Sigmoid colon (tissue), 7 donors: ENCODE data around the gene LMAN2. TPM values are rescaled to one million over a fixed set of nuclear protein-coding genes. Genes with fewer than 3 reads are reported as not detected.

Experiments
- DNase-seq: peaks from one replicate; pipeline ENCODE4 v3.0.0-alpha.2; 2019
- H3K27ac ChIP-seq, 4 donors: fragments of 200-600 bp; sonication (generic); one replicate each; pipeline ENCODE4 v1.5.1; 2016 to 2019; ENCODE audit warnings: mild to moderate bottlenecking in 1 of 4
- H3K27me3 ChIP-seq, 3 donors: fragments of 200-600 bp; sonication (generic); one replicate each; pipeline ENCODE4 v1.5.1; 2019; ENCODE audit warnings: mild to moderate bottlenecking in 1 of 3
- H3K36me3 ChIP-seq, 4 donors: fragments of 200-600 bp; sonication (generic); one replicate each; pipeline ENCODE4 v1.5.1; 2016 to 2019
- H3K4me1 ChIP-seq, 4 donors: fragments of 200-600 bp; sonication (generic); one replicate each; pipeline ENCODE4 v1.5.1; 2017 to 2019
- H3K4me3 ChIP-seq, 4 donors: fragments of 200-600 bp; sonication (generic); one replicate each; pipeline ENCODE4 v1.5.1; 2017 to 2019; ENCODE audit warnings: mild to moderate bottlenecking in 2 of 4, moderate library complexity in 1 of 4
- H3K9me3 ChIP-seq, 4 donors: fragments of 200-600 bp in 3 of 4; sonication (generic) in 3 of 4; one replicate each; pipeline versions ENCODE4 v1.5.1 to v1.6.1; 2013 to 2019
- CTCF ChIP-seq, 4 experiments: fragments of 450-650 bp in 3 of 4; fragments of 200-600 bp in 1 of 4; IDR thresholded peaks; one replicate each; pipeline ENCODE4 v1.5.1; 2016 to 2019; ENCODE audit warnings: antibody characterized with exemption in 4 of 4, mild to moderate bottlenecking in 3 of 4, moderate library complexity in 2 of 4
- EP300 ChIP-seq, 4 donors: sonication (generic); formaldehyde crosslinking; IDR thresholded peaks; one replicate each; pipeline ENCODE4 v1.6.1; 2017; ENCODE audit warnings: antibody characterized with exemption in 4 of 4
- POLR2A ChIP-seq, 2 donors: fragments of 450-650 bp; IDR thresholded peaks; one replicate each; pipeline ENCODE4 v1.6.1; 2016; ENCODE audit warnings: antibody characterized with exemption in 2 of 2, mild to moderate bottlenecking in 2 of 2, moderate library complexity in 2 of 2
- POLR2AphosphoS5 ChIP-seq, 4 donors: sonication (generic); formaldehyde crosslinking; IDR thresholded peaks; one replicate each; pipeline ENCODE4 v1.6.1; 2017; ENCODE audit warnings: antibody characterized with exemption in 4 of 4
- WGBS, 2 donors: extraction: QIAGEN DNeasy Blood & Tissue Kit; methylation state at CpG; one replicate each; pipeline ENCODE4 v1.1.7; 2013; 5-methylcytosine and 5-hydroxymethylcytosine counted together
- intact Hi-C: fragments of 100-400 bp; cut with DNase I; formaldehyde crosslinking; loops from one replicate; pipeline ENCODE4 v1.15.1; 2023
- polyA plus RNA-seq, 3 donors: library from polyadenylated mRNA; stranded (reverse); fragments of 200-250 nt; gene quantifications; one replicate each; pipeline ENCODE4 v1.2.3, GENCODE V29; 2013
- total RNA-seq, 4 donors: library from RNA; depleted of rRNA; stranded (reverse); fragments of >200 nt; gene quantifications; one replicate each; pipeline ENCODE4 v1.1.0, GENCODE V29; 2016
- donor health status: healthy with polysubstance abuse.
- donor health status: Bipolar disorder and iron deficiency.
- donor health status: healthy.

LMAN2 gene
- total and polyA plus RNA-seq, 7 donors = 62.5 to 244 (median 108) TPM

- H3K27ac ChIP-seq = no peak overlapping the region
- no peak for TF ChIP-seq EP300 (IDR thresholded peaks at IDR 0.05)
- TF ChIP-seq POLR2A (IDR thresholded peaks at IDR 0.05) = no peak
- no peak for TF ChIP-seq CTCF (IDR thresholded peaks at IDR 0.05)
- TF ChIP-seq POLR2AphosphoS5 (IDR thresholded peaks at IDR 0.05) = no peak
- no peaks in the 10 kb centered on the region for H3K4me1 ChIP-seq
- H3K4me3 ChIP-seq = no peak overlapping the region
- no peaks in the 10 kb centered on the region for H3K9me3 ChIP-seq
- intact Hi-C loops = no loop called here
- no peak for DNase-seq
- H3K27me3 ChIP-seq = no peaks in the 10 kb centered on the region
- WGBS, 2 donors = 95% methylated on average over 21 of the region's 21 CpGs
- peaks cover 34 to 89% (median 69%) of the 10 kb centered on the region in 4 donors for H3K36me3 ChIP-seq
These were observed 16.4 kb downstream of the LMAN2 start for GRCh38 chr5:177334781-177335700.

DNA sequence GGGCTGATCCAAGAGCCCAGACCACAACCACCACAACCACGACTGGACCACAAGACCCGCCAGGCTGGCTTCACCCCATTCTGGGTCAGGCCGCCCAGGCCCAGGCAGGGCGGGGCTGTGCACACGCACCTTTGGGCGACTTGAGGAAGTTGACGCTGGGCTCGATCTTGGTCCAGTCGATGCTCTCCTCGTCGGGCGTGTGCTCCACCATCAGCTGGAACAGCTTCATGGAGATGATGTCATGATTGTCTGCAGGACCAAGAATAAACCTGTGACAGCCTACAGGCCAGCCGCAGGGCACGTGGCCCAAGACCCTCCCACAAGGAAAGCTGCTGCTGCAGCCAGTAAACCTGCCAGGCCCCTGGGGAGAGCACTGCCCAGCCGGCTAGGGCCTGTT is 17.3 kb downstream of the LMAN2 start:
- H3K27ac ChIP-seq = no peak overlapping the region
- no peak for TF ChIP-seq POLR2A (IDR thresholded peaks at IDR 0.05)
- intact Hi-C loops = no loop called here
- no peaks in the 10 kb centered on the region for H3K4me1 ChIP-seq
- peaks cover 34 to 92% (median 74%) of the 10 kb centered on the region in 4 donors for H3K36me3 ChIP-seq
- WGBS, 2 donors = 70 to 81% methylated on average over 15 of the region's 15 CpGs
- H3K9me3 ChIP-seq = no peaks in the 10 kb centered on the region
- DNase-seq = no peak
- H3K4me3 ChIP-seq = no peak overlapping the region
- no peaks in the 10 kb centered on the region for H3K27me3 ChIP-seq

GRCh38 chr5:177333420-177334154 is 17.9 kb downstream of the LMAN2 start:
- H3K36me3 ChIP-seq = peaks cover 34 to 97% (median 71%) of the 10 kb centered on the region in 4 donors
- H3K9me3 ChIP-seq = no peaks in the 10 kb centered on the region
- TF ChIP-seq CTCF (IDR thresholded peaks at IDR 0.05) (no peak), EP300 (IDR thresholded peaks at IDR 0.05) (no peak)
- no peak overlapping the region for H3K27ac ChIP-seq
- intact Hi-C loops = no loop called here
- no peaks in the 10 kb centered on the region for H3K27me3 ChIP-seq
- no peaks in the 10 kb centered on the region for H3K4me1 ChIP-seq
- no peak overlapping the region for H3K4me3 ChIP-seq
- WGBS, 2 donors = 89 to 92% methylated on average over 16 of the region's 16 CpGs
- no peak for DNase-seq

DNA sequence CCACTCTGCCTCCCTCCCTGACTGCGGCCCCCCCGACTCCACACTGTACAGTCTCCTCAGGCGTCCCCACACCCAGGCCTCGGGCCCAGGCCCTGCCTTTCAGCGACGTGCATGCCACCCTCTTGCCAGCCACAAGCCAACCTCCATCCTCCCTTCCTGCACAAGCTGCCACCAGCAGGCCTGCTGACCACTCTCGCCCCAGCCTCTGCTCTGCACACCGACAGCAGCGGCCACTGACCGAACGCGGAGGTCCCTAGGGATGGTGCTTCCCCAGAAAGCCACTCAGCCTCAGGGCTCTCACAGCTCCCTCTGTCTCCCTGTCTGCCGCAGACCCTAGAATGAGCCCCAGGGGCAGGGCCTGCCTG is 18.6 kb downstream of the LMAN2 start:
- TF ChIP-seq POLR2AphosphoS5 (IDR thresholded peaks at IDR 0.05) (no peak), CTCF (IDR thresholded peaks at IDR 0.05) (no peak), POLR2A (IDR thresholded peaks at IDR 0.05) (no peak), EP300 (IDR thresholded peaks at IDR 0.05) (no peak)
- H3K4me3 ChIP-seq = no peak overlapping the region
- H3K4me1 ChIP-seq = no peaks in the 10 kb centered on the region
- intact Hi-C loops = no loop called here
- DNase-seq = no peak
- no peaks in the 10 kb centered on the region for H3K27me3 ChIP-seq
- 83 to 94% methylated on average over 13 of the region's 13 CpGs for WGBS, 2 donors
- peaks cover 34 to 92% (median 65%) of the 10 kb centered on the region in 4 donors for H3K36me3 ChIP-seq
- no peak overlapping the region for H3K27ac ChIP-seq
- H3K9me3 ChIP-seq = no peaks in the 10 kb centered on the region
